ENCODE measurements around the gene GRAMD1B. TPM values are rescaled to one million over a fixed set of nuclear protein-coding genes. Genes with fewer than 3 reads are reported as not detected.

GRAMD1B gene
- total and polyA plus RNA-seq, 2 donors (not counting 1 experiment from before 2014, with no cell fraction given) = 0.58 to 11.6 TPM

GRCh38 chr11:123418351-123419114 is 11.5 kb upstream of the GRAMD1B start:
- no peaks in the 10 kb centered on the region for H4K20me1 ChIP-seq (ENCODE audit: control insufficient read depth, insufficient read depth, low read length, poor library complexity, severe bottlenecking)
- H3K9me3 ChIP-seq (ENCODE audit: control extremely low read depth in 1 of 3, control insufficient read depth in 2 of 3, insufficient read depth in 1 of 3, low read length in 2 of 3) = no peaks in the 10 kb centered on the region
- ATAC-seq (ENCODE audit: low read depth) = no peak
- no peak overlapping the region for H3K9ac ChIP-seq (ENCODE audit: low read length)
- WGBS (ENCODE audit: insufficient coverage) = 89% methylated on average over 3 of the region's 4 CpGs
- intact Hi-C loops (cut with micrococcal nuclease) = no loop called here
- Mint-ChIP-seq H3K27ac (no peak overlapping the region), H3K4me1 (no peaks in the 10 kb centered on the region), H3K27me3 (peaks cover 5% of the 10 kb centered on the region), H3K9me3 (ENCODE audit: insufficient read depth) (no peaks in the 10 kb centered on the region), H3K4me3 (no peak overlapping the region)
- H3K27me3 ChIP-seq (replicated peaks in 1 of 4; ENCODE audit: control extremely low read depth in 1 of 4, control insufficient read depth in 3 of 4, insufficient read depth in 4 of 4, low read length in 3 of 4) = no peaks in the 10 kb centered on the region
- no peak overlapping the region for H3K27ac ChIP-seq (ENCODE audit: low read length in 2 of 2)
- H3K36me3 ChIP-seq (replicated peaks in 1 of 2; ENCODE audit: control extremely low read depth in 1 of 2, control insufficient read depth in 1 of 2, extremely low read depth in 1 of 2, insufficient read depth in 2 of 2, low read length in 1 of 2) = no peaks in the 10 kb centered on the region
- no peak overlapping the region for H2AFZ ChIP-seq (ENCODE audit: insufficient read depth, low read depth, low read length, poor library complexity, severe bottlenecking)
- H3K79me2 ChIP-seq (ENCODE audit: control insufficient read depth, insufficient read depth, low read length) = no peaks in the 10 kb centered on the region
- H3K4me1 ChIP-seq (ENCODE audit: control insufficient read depth in 2 of 2, insufficient read depth in 2 of 2, low read length in 2 of 2) = no peaks in the 10 kb centered on the region
- no peak for DNase-seq
- ChIA-PET POLR2A (no interaction called here), CTCF (interaction anchor here (3.5 kb wide), 1 partner anchor 11 kb away, joined by 22 read pairs; no protein-coding TSS in a partner anchor)
- no peak for TF ChIP-seq EZH2 (IDR thresholded peaks at IDR 0.05; ENCODE audit: borderline replicate concordance, insufficient read depth, low read depth, low read length, poor library complexity, severe bottlenecking)
- TF ChIP-seq CTCF (IDR thresholded peaks at IDR 0.05) = no peak
- no peak overlapping the region for H3K4me3 ChIP-seq (ENCODE audit: control extremely low read depth in 1 of 5, extremely low read depth in 1 of 5, insufficient read depth in 1 of 5, low read depth in 2 of 5, low read length in 4 of 5)
- H3K4me2 ChIP-seq (replicated peaks; ENCODE audit: low read depth, low read length, poor library complexity, severe bottlenecking) = no peak overlapping the region

GRCh38 chr11:123419731-123420452 is 10.2 kb upstream of the GRAMD1B start:
- H3K4me3 Mint-ChIP-seq = no peak overlapping the region

More at GRCh38 chr11:123419731-123420452, 10.2 kb upstream of the GRAMD1B start:
- Histone ChIP-seq H3K4me3 (ENCODE audit: control extremely low read depth in 1 of 5, extremely low read depth in 1 of 5, insufficient read depth in 1 of 5, low read depth in 2 of 5, low read length in 4 of 5) (no peak overlapping the region), H3K9ac (ENCODE audit: low read length) (no peak overlapping the region), H3K36me3 (replicated peaks in 1 of 2; ENCODE audit: control extremely low read depth in 1 of 2, control insufficient read depth in 1 of 2, extremely low read depth in 1 of 2, insufficient read depth in 2 of 2, low read length in 1 of 2) (no peaks in the 10 kb centered on the region), H3K79me2 (ENCODE audit: control insufficient read depth, insufficient read depth, low read length) (no peaks in the 10 kb centered on the region), H3K4me2 (replicated peaks; ENCODE audit: low read depth, low read length, poor library complexity, severe bottlenecking) (no peak overlapping the region), H4K20me1 (ENCODE audit: control insufficient read depth, insufficient read depth, low read length, poor library complexity, severe bottlenecking) (no peaks in the 10 kb centered on the region), H3K27ac (ENCODE audit: low read length in 2 of 2) (no peak overlapping the region), H3K27me3 (replicated peaks in 1 of 4; ENCODE audit: control extremely low read depth in 1 of 4, control insufficient read depth in 3 of 4, insufficient read depth in 4 of 4, low read length in 3 of 4) (no peaks in the 10 kb centered on the region), H3K4me1 (ENCODE audit: control insufficient read depth in 2 of 2, insufficient read depth in 2 of 2, low read length in 2 of 2) (no peaks in the 10 kb centered on the region), H3K9me3 (ENCODE audit: control extremely low read depth in 1 of 3, control insufficient read depth in 2 of 3, insufficient read depth in 1 of 3, low read length in 2 of 3) (no peaks in the 10 kb centered on the region), H2AFZ (ENCODE audit: insufficient read depth, low read depth, low read length, poor library complexity, severe bottlenecking) (no peak overlapping the region)
- Mint-ChIP-seq H3K27ac (no peak overlapping the region), H3K27me3 (peaks cover 6% of the 10 kb centered on the region), H3K4me1 (no peaks in the 10 kb centered on the region), H3K9me3 (ENCODE audit: insufficient read depth) (no peaks in the 10 kb centered on the region)
- POLR2A ChIA-PET = no interaction called here
- TF ChIP-seq CTCF (IDR thresholded peaks at IDR 0.05) (no peak), EZH2 (IDR thresholded peaks at IDR 0.05; ENCODE audit: borderline replicate concordance, insufficient read depth, low read depth, low read length, poor library complexity, severe bottlenecking) (no peak)
- CTCF ChIA-PET = interaction anchor here (1.0 kb wide), 1 partner anchor 59 kb away, joined by 3 read pairs; no protein-coding TSS in a partner anchor
- intact Hi-C loops (cut with micrococcal nuclease) = no loop called here
- ATAC-seq (ENCODE audit: low read depth) (no peak), DNase-seq (no peak)
- WGBS (ENCODE audit: insufficient coverage) = no CpG with 5 or more reads among the region's 4 CpGs
